Stimulated activated CD8-positive, alpha-beta memory T cell treated with anti-CD3 and anti-CD28 coated beads, Interleukin-15, amount 100 ng/mL, for 48 hours (primary cell): Measurements from ENCODE around the gene CLEC2B.
"Not testable (repeated sequence)": the region's sequence is repeated elsewhere in the genome, so short reads cannot be mapped to it uniquely, and the experiment has no call there.

Source experiments
- DNase-seq, 2 donors: peaks; one replicate each; pipeline ENCODE4 v3.0.0-alpha.2; 2020; ENCODE audit warnings: low read depth in 2 of 2

The CLEC2B gene

DNA sequence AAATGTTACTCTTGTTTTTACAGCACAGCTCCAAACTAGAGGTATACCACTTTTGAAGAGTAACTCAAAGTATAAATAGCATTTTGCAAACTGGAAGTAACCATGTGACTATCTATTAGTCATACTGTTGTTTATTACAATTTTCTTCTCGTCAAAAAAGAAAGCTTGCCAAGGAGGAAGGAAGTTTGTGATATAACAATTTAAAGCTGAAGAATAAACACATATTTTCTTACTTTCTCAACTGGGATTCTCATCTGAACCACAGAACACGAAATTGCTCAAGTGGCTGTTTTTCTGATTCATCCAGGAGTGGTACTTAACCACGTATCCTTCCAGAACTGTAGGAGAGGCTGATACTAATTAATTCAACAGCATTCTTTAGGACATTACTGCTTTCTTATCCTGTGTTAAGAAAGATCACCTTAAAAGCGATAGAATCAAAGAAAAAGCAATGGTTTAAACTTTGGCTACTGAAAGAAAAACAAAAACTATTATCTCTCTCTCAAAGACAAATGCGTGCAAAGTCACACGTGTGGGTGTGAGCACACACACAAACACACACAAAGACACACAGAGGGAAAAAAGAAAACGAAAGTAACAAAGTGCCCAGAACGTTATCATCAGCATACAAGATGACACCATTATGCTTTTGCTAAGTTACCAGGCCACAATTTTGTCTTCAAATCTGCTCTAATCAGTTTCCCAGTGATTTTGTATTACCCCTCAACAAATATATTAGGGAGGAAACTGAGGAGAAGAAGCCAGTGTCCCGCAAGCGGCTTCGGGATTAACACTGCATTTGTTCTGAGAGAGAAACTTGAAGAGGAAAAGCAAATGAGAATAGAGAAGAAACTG is at the start of gene CLEC2B:
Gene CLEC2B, minus strand, starts transcription at position 48 of the 855 bp plus-strand sequence.
- no peak for DNase-seq

DNA sequence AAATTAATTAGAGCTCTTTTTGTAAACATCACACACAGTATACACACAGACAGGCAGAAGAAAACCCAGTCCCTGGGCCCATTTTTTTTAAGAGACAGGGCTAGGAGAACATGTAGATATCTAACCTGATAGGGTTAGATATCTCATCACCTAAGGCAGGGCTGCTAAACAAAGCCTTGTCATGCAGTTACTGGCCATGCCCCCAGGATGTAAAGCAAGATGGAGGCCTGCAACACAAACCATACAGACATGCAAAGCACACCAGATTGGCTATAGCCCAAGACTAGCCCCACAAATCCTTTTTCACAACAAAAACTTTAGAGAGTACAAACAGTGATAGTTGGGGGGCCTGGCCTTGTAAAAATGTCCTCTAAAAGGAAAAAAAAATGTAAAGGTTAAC is 42.6 kb upstream of the CLEC2B start:
- no peak for DNase-seq

DNA sequence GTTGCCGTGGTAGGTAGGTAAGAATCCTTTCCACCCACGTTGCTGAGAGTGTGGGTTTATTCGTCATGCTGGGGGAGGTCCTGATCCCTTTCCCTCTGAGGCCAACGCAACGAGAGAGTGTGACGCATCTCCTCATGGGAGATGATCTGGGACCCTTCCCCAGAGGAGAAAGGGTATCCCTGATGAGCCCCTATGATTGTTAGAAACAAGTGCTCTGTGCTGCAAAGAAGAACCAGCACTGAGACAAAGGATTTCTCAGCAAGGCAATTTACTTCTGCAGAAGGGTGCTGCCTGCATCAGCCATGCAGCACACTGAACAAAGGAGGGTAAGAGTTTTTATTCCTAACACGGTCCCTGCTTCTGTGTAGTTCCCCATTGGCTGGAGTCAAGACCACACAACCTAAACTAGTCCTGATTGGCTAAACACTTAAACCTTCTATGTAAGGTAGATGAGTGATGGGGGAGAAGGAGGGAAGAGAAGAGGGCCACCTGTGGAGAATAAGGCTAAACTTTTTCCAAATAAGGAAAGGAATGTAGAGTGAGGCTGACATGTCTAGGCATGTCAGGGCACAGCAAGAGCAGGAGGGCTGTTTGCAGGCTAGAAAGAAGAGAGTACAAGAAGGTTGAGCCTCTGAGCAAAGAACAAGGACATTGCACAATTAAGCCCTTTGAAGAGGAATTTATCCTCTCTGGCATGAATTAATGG is 41.7 kb upstream of the CLEC2B start:
- no peak for DNase-seq

DNA sequence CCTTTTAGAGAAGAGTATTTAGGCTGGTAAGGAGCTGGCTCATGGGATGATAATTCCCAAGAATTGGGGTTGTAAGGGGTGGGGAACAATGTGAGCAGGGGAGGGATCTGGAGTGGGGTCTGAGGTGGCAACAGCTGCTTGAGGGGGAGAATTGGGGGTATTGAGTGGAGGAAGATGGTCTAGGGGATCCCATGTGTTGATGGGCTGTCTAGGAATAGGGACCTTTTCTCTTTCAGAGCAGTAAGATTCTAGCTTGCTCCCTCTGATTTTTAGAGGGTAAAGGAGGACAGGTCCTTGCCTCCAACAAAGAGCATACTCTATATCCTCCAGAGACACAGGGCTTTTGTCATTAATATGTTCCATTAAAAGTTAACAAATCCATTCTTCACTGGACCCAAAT is 40.6 kb upstream of the CLEC2B start:
- no peak for DNase-seq

DNA sequence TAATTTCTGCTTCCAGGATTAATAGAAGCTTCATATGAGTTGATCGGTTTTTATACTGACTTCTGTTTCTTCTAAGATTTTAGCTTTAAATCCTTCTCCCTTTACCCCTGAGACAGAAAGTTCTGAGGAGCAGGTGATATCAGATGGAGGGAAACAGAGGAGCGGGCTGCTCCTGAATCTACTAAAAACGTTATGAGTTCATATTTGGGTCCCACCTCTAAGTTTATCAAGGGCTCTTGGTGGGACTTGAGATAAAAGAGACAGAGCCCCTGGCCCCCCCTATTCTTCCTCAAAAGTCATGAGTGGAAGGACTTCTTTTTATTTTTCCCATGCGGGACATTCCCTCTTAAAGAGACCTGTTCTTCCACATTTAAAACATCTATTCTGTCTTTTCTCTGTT is 39.2 kb upstream of the CLEC2B start:
- no peak for DNase-seq

DNA sequence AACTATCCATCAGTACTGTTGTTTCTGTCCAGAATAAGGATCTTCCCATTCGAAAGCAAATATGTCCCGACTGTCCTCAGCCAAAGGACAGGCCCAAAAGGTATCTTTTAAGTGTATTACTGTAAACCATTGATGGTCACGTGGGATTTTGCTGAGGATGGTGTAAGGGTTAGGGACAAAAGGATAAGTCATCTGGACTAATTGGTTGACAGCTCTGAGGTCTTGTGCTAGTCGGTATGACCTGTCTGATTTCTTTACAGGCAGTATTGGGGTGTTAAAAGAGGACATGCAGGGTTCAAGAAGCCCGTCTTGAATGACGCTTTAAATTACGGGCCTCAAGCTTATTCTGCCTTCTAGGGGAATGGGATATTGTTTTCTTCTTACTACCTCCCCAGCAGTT is 38.6 kb upstream of the CLEC2B start:
- DNase-seq = no peak

DNA sequence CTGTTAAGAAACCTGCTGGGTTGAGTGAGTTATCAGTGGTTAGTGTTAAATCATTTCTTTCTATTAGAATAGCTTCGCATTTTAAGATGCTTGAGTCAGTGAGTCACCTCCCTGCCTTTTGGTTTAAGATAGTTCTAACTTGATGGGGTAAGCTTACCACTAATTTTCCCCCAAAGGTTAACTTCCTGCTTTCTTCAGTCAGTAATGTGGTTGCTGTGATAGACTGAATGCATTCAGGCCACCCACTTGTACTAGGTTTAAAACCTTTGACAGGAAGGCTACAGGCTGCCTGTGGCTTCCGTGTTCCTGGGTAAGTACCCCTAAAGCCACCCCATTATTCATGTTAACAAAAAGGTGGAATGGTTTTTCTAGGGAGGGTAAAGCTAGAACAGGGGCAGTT is 37.7 kb upstream of the CLEC2B start:
- DNase-seq = peak in 1 of 2 donors; percentile 20

DNA sequence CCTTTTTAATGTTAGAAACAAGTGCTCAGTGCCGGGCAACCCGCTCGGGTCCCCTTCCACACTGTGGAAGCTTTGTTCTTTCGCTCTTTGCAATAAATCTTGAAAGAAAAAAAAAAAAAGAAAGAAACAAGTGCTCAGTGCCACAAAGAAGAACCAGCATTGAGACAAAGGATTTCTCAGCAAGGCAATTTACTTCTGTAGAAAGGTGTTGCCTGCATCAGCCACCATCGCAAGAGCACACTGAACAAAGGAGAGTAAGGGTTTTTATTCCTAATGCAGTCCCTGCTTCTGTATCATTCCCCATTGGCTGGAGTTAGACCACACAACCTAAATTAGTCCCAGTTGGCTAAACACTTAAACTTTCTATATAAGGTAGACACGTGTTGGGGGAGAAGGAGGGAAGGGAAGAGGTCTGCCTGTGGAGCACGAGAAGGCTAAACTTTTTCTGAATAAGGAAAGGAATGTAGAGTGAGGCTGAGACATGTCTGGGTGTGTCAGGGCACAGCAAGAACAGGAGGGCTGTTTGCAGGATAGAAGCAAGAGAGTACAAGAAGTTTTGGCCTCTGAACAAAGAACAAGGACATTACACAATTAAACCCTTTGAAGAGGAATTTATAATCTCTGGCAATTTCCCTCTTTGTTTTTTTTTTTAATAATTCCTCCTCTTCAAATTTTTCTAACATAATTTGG is 33.5 kb upstream of the CLEC2B start:
- DNase-seq = no peak

DNA sequence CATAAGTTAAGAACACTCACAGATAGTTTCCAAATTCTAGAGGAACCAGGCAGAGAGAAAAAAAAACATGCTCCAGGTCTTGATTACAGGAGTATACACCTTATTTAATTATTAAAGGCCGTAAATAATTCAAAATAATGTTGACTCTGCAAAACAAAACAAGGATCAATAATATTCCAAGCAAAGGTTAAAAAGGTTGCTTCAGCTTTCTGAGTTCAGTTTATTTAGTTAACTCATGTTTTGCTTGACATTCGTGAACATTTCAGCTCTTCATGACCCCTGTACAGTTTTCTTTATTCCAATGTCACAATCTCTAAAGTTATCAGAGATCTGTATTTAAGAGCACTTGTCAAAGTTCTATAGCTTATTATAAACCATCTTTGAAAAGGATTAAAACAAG is 31.8 kb upstream of the CLEC2B start:
- no peak for DNase-seq

DNA sequence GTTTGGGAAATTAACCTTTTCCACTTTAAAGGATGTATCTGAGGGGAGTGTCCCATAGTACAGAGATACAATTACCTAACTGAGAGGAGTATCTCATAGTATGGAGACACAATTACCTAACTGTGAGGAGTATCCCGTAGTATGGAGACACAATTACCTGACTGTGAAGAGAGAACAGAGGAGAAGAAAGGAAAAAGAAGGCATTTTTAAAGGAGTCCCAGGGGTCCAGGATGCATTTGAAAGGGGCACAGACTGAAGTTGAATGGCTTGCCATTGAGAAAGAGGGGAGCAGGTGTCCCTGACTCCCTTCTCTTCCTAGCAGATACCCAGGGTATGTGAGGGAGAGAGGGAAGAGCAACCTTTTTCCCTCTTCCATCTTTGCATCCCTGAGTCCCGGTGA is 30.1 kb upstream of the CLEC2B start:
- DNase-seq = no peak

DNA sequence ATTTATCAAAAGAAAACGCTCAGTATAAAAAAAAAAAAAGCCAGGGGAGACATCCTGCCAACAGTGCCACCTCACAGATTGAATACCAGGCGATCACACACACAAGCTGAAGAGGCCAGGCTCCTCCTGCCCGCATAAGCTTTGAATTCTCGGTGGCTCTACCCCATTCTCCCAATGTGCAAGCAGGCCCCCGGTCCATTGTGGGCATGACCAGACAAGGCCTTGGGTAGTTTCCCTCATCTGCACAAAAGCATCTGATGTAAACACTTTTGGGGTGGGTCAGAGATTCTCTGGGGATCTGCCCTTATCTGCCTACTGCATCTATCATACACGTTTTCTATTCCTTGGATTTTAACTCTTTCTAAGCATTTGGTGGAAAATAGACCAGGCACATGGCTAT is 28.4 kb upstream of the CLEC2B start:
- DNase-seq = no peak

DNA sequence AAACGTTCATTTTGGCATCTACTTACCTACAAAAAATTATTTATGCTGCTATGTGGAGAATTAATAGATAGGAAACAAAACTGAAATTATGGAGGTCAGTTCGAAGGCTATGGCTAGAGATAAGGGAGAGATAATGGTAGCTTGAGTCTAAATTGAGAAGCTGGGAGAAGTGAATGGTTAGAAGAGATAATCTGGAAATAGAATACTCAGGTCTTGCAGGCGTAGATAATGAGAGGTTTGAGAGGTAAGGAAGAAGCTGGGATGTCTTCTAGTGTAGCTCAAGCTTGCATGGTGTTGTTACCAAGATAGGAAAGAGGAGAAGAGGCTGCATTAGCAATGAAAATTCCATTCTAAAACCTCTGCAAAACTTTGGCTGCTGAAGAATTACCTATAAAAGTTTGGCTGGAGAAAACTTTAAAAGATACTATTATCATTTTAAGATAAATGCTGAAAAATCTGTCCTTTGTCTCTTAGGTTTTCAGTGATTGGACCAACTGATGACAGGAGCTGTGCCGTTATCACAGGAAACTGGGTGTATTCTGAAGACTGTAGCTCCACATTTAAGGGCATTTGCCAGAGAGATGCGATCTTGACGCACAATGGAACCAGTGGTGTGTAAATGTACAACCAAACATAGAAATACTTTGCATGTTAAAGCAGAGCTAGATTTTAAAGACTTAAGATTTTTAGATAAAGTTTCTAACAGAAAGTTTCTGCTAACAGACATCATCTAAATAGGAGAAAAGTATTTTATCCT is 26.2 kb upstream of the CLEC2B start:
- DNase-seq = no peak

DNA sequence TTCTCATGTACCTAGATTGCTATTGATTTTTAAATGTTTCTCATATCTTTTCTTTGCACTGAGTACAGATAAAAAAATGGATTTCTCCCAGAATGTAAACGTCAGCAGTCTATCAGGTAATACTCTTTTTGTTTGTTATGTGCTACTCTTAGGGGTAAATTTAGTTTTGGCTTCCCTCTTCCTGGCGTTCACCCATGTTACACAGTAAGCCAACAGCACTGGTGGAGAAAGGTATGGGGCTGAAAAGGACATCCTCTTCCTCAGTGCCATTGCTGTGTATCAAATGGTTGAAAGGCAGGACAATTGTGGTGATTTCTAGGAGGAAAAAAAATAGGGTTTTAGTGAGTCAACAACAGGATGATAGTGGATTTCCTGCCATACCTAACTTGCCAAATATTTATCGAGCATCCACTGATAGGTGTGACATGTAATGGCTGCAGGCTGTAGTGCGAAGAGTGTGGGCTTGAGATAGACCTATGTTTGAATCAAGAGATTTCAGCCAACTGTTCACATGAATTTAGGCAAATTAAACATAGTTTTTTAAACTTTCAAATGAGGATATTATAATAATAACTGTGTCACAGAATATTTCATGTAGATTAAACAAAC is 19.6 kb upstream of the CLEC2B start:
- DNase-seq = no peak

DNA sequence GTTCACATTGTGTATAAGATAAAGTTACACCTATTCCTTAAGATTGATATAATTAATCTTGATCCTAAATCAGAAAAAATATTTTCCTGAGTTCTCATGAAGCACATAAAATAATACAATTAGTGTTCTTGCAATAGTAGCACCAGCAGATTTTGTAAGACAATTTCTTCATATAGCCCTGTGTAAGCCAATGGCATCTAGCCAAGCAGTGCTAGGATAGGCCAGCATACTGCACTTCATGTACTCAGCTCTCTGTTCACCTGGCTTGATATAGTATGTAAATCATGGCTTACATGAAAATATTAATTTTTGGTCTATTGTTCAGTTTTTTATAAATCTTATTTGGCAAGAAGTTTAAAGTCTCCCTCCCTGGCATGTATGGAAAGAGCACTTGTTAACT is 14.0 kb upstream of the CLEC2B start:
- DNase-seq = no peak

DNA sequence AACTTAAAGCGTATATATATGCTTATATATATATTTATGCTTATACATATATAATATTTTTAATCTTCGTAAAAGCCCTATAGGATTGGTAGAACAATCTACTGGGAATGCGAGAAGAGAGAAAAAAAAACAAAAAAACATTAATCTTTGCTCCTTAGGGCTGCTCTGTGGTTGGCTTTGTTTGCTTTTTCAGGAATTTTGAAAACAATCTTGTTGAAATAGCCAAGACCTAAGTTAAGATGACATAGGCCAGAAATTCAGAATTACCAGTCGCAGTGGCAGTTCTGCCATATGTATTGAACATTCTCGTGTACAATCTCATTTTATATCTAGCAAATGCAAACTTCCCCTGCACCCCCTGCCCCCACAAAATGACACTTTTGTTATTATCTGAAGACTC is 12.8 kb upstream of the CLEC2B start:
- DNase-seq = no peak

DNA sequence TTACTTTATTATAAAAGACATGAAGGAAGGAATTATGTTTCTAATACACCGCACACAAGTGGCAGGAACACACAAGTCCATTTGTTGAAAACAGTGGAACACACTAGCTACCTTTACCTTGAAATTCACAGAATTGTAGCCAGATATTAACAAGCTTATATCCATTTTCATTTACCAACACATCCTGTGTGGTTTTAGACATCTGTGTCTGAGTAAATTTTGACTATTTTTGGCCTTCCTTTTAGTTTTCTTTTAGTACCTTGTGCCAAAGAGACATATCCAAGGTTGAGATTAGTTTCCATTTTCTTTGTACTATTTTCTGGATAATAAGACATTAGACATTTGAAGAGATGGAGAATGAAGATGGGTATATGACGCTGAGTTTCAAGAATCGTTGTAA is 12.1 kb upstream of the CLEC2B start, which contains the start of gene KLRF2:
Gene KLRF2, plus strand, starts transcription at position 244 of the 400 bp plus-strand sequence. Its CDS starts 107 bp downstream, at position 351.
- DNase-seq = no peak

DNA sequence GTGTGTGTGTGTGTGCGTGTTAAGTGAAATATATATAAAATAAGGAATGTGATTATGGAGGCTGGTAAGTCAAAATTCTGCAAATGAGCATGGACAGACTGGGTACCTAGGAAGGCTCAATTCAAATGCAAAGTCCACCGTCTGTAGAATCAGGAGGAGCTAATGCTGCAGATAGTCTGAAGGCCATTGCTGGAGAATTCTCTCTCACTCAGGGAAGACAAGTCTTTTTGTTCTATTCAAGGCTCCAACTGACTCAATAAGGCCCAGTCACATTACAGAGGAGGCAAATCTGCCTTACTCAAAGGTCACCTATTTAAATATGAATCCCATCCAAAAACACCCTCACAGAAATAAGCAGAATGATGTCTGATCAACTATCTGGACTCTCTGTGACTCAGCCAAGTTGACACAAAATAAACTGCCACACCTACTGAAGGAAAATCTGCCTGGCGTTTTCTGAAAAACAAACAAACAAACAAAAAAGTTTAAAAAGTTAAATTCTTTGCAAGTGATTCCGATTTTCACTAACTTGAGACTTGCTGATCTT is 11.5 kb upstream of the CLEC2B start:
- no peak for DNase-seq

DNA sequence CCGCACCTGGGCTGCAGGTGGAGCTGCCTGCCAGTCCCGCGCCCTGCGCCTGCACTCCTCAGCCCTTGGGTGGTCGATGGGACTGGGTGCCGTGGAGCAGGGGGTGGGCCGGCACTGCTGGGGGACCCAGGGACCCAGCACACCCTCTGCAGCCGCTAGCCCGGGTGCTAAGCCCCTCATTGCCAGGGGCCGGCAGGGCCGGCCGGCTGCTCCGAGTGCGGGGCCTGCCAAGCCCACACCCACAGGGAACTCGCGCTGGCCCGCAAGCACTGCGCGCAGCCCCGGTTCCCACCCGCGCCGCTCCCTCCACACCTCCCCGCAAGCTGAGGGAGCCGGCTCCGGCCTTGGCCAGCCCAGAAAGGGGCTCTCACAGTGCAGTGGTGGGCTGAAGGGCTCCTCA is 7.0 kb upstream of the CLEC2B start:
- not testable (repeated sequence) for DNase-seq

DNA sequence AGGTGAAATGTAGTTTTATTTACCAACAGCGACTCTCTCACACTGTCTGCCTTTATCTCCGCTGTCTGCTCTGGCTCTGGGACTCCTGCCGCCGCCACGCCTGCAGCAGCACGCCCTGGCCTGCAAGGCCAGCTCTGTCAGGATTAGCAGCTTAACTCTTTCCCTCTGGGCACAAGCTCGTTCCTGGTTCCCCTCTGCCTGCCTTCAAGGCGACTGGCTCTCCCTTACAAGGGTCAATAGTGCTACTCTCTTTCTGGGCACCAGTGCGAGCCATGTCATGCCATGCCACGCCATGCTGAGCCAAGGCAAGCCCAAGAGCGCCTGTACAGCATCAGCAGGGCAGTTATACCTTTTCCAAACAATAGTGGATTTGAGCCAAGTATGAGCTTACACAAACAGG is 3.6 kb upstream of the CLEC2B start:
- DNase-seq = no peak

DNA sequence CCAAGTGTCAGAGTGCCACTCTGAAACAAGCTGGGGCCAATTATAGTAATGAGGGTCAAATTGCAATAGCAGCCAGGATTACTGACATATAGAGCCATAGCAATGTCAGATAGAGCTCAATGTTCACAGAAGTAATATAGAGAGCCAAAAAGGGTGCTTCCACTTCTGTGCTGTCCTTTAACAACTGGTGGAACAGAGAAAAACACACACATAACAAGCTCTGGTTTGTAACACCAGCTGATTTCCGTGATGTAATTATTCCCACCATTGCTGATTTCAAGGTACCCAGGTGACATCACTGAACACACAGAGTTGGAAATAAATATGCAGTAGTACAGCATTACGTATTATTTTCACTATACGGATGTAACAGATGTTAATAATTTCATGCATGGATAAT is 3.0 kb upstream of the CLEC2B start:
- DNase-seq = no peak

DNA sequence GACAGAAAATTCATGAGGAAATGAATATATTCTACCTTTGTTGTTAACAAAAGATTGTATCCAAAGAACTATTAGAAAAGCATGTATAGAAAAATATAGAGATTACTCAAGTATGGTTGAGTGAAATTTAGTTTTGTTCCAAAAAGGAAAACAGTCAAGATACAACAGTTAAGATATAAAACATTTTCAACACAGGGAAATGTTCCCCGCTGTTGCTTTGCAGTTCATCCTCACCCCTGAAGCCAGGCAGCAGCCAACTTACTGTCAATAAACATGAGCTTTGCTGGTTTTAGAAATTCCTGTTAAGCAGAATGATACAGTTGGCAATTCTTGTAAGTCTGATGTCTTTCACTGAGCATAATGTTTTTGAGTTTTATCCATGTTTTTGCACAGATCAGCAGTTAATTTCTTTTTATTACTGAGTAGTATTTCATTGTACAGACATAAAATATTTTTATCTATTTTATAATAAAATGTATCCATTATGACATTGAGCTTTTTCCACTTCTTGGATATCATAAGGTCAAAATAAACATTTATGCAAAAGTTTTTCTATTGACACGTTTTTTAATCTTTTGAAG is 1.2 kb upstream of the CLEC2B start:
- DNase-seq = no peak
